ENCODE measurements around the gene MOSMO.

MOSMO gene

DNA sequence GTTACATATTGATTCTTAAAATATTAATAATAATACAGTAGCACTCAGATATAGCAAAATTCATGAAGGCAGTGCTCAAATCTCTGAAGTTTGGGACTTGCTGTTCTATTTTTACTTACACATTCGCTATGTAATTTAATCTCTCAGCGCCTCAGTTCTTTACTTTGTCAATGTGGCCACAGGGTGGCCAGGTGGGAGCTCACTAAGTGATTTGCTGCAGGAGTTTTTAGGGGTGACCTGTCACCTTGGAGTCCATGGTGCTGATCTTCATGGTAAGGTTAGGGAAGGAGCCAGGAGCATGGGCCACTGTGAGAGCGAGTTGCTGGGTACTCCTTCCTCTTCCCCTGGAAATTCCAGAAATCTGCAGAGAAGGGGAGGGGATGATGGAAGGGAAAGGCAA is 112.5 kb downstream of the MOSMO start:
- Histone ChIP-seq H3K27me3 (ENCODE audit: low read depth, low read length) (no peaks in the 10 kb centered on the region), H3K79me2 (ENCODE audit: low read length) (no peaks in the 10 kb centered on the region), H3K9me3 (ENCODE audit: insufficient read depth, low read length) (no peaks in the 10 kb centered on the region), H3K4me1 (ENCODE audit: low read length) (no peaks in the 10 kb centered on the region), H3K36me3 (replicated peaks; ENCODE audit: low read depth, low read length) (no peaks in the 10 kb centered on the region), H3K27ac (ENCODE audit: low read length) (no peak overlapping the region), H2AFZ (ENCODE audit: low read depth, low read length) (no peak overlapping the region), H3K4me3 (ENCODE audit: low read length) (no peak overlapping the region), H3K4me2 (ENCODE audit: low read length) (no peak overlapping the region), H4K20me1 (ENCODE audit: insufficient read depth, low read length) (no peaks in the 10 kb centered on the region), H3K9ac (ENCODE audit: low read length) (no peak overlapping the region)
- no peak for TF ChIP-seq EZH2phosphoT487 (IDR thresholded peaks at IDR 0.05; ENCODE audit: low read depth)
- TF ChIP-seq, protein P1, sequence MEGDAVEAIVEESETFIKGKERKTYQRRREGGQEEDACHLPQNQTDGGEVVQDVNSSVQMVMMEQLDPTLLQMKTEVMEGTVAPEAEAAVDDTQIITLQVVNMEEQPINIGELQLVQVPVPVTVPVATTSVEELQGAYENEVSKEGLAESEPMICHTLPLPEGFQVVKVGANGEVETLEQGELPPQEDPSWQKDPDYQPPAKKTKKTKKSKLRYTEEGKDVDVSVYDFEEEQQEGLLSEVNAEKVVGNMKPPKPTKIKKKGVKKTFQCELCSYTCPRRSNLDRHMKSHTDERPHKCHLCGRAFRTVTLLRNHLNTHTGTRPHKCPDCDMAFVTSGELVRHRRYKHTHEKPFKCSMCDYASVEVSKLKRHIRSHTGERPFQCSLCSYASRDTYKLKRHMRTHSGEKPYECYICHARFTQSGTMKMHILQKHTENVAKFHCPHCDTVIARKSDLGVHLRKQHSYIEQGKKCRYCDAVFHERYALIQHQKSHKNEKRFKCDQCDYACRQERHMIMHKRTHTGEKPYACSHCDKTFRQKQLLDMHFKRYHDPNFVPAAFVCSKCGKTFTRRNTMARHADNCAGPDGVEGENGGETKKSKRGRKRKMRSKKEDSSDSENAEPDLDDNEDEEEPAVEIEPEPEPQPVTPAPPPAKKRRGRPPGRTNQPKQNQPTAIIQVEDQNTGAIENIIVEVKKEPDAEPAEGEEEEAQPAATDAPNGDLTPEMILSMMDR (IDR thresholded peaks at IDR 0.05; ENCODE audit: low read depth, low read length): no peak

DNA sequence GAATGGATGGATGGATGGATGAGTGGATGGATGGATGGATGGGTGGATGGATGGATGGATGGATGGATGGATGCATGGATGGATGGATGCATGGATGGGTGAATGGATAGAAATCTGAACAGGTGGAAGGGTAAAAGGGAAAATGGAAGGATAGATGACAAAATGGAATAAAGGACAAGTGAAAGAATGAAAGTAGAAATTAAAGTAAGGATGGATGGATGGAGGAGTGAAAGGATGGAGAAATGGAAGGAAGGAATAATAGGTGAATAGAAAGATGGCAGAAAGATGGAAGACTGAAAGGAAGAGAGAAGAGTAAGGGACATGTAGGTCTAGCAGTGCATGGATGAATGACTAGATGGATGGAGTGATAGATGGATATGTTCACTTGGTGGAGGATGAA is 114.3 kb downstream of the MOSMO start:
- no peak overlapping the region for H2AFZ ChIP-seq (ENCODE audit: low read depth, low read length)
- H4K20me1 ChIP-seq (ENCODE audit: insufficient read depth, low read length): no peaks in the 10 kb centered on the region
- H3K27me3 ChIP-seq (ENCODE audit: low read depth, low read length): no peaks in the 10 kb centered on the region
- no peaks in the 10 kb centered on the region for H3K4me1 ChIP-seq (ENCODE audit: low read length)
- H3K79me2 ChIP-seq (ENCODE audit: low read length): no peaks in the 10 kb centered on the region
- no peak overlapping the region for H3K4me3 ChIP-seq (ENCODE audit: low read length)
- H3K9ac ChIP-seq (ENCODE audit: low read length): no peak overlapping the region
- no peaks in the 10 kb centered on the region for H3K36me3 ChIP-seq (replicated peaks; ENCODE audit: low read depth, low read length)
- no peaks in the 10 kb centered on the region for H3K9me3 ChIP-seq (ENCODE audit: insufficient read depth, low read length)
- no peak overlapping the region for H3K4me2 ChIP-seq (ENCODE audit: low read length)
- TF ChIP-seq EZH2phosphoT487 (IDR thresholded peaks at IDR 0.05; ENCODE audit: low read depth): no peak
- TF ChIP-seq, protein P1 (IDR thresholded peaks at IDR 0.05; ENCODE audit: low read depth, low read length): no peak
- H3K27ac ChIP-seq (ENCODE audit: low read length): no peak overlapping the region

DNA sequence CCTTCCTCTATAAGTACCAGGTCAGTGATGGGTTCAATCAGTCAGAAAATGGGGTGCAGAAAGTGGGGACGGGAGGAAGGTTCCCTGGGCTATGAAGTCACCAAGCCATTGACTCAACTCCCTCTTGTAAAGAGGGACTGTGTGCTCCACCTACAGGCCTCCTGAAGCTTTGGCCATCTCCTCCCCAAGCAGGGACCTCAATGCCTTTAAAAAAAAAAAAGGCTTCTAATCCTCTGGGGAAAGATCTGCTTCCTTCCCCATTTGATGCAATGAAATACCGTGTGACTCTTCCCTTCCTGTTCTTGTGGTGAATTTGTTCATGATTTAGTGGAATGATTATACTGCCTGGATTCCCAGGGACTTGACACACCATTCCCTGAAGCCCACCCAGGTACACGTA is 115.2 kb downstream of the MOSMO start:
- H3K79me2 ChIP-seq (ENCODE audit: low read length): no peaks in the 10 kb centered on the region
- no peak overlapping the region for H3K4me2 ChIP-seq (ENCODE audit: low read length)
- H3K27ac ChIP-seq (ENCODE audit: low read length): no peak overlapping the region
- TF ChIP-seq EZH2phosphoT487 (IDR thresholded peaks at IDR 0.05; ENCODE audit: low read depth): no peak
- TF ChIP-seq, protein P1 (IDR thresholded peaks at IDR 0.05; ENCODE audit: low read depth, low read length): peak; percentile 28; the same call in 1 of the 2 replicates
- no peaks in the 10 kb centered on the region for H4K20me1 ChIP-seq (ENCODE audit: insufficient read depth, low read length)
- peaks cover 6% of the 10 kb centered on the region; the same call in 1 of the 2 replicates for H3K27me3 ChIP-seq (ENCODE audit: low read depth, low read length)
- no peaks in the 10 kb centered on the region for H3K9me3 ChIP-seq (ENCODE audit: insufficient read depth, low read length)
- no peaks in the 10 kb centered on the region for H3K36me3 ChIP-seq (replicated peaks; ENCODE audit: low read depth, low read length)
- H3K4me1 ChIP-seq (ENCODE audit: low read length): no peaks in the 10 kb centered on the region
- no peak overlapping the region for H2AFZ ChIP-seq (ENCODE audit: low read depth, low read length)
- no peak overlapping the region for H3K4me3 ChIP-seq (ENCODE audit: low read length)
- no peak overlapping the region for H3K9ac ChIP-seq (ENCODE audit: low read length)

DNA sequence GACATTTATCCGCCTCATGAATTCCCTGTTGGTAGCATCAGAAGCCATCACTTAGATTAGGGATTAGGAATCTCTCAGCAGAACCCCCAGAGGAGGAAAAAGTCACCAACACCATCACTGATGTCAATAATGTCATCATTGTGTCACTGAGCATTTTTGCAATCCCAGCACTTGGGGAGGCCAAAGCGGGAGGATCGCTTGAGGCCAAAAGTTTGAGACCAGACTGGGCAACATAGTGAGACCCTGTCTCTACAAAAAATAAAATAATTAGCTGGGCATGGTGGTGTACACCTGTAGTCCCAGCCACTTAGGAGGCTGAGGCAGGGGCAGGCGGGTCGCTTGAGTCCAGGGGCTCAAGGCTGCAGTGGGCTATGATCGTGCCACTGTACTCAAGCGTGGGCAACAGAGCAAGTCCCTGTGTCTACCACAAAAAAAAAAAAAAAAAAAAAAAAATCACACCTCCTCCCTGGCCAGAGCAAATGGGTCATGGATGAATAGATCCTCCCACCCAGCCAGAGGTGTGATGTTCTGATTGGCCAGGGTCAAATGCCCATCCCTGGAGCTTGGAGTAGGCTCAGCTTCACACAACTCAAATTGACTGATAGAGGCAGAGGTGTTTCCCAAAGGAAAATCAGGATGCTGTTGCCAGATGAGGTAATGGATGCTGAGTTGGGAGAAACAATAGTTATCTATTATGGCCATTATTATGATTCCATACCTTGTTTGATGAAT is 116.0 kb downstream of the MOSMO start:
- Histone ChIP-seq H3K79me2 (ENCODE audit: low read length) (no peaks in the 10 kb centered on the region), H3K4me3 (ENCODE audit: low read length) (no peak overlapping the region), H4K20me1 (ENCODE audit: insufficient read depth, low read length) (no peaks in the 10 kb centered on the region), H3K36me3 (replicated peaks; ENCODE audit: low read depth, low read length) (no peaks in the 10 kb centered on the region), H3K4me1 (ENCODE audit: low read length) (no peaks in the 10 kb centered on the region), H3K27me3 (ENCODE audit: low read depth, low read length) (peaks cover 6% of the 10 kb centered on the region; the same call in 1 of the 2 replicates), H3K9ac (ENCODE audit: low read length) (no peak overlapping the region), H2AFZ (ENCODE audit: low read depth, low read length) (no peak overlapping the region), H3K27ac (ENCODE audit: low read length) (no peak overlapping the region), H3K4me2 (ENCODE audit: low read length) (no peak overlapping the region), H3K9me3 (ENCODE audit: insufficient read depth, low read length) (no peaks in the 10 kb centered on the region)
- TF ChIP-seq EZH2phosphoT487 (IDR thresholded peaks at IDR 0.05; ENCODE audit: low read depth): no peak
- TF ChIP-seq, protein P1 (IDR thresholded peaks at IDR 0.05; ENCODE audit: low read depth, low read length): no peak
